Stimulated activated CD8-positive, alpha-beta memory T cell treated with anti-CD3 and anti-CD28 coated beads, Interleukin-7, amount 100 ng/mL, for 48 hours (primary cell): ENCODE results near the gene DAPK3.

Source experiments
- DNase-seq, 2 donors: peaks; one replicate each; pipeline ENCODE4 v3.0.0-alpha.2; 2020; ENCODE audit warnings: low read depth in 1 of 2; ENCODE audit errors: extremely low read depth in 1 of 2

The DAPK3 gene

DNA sequence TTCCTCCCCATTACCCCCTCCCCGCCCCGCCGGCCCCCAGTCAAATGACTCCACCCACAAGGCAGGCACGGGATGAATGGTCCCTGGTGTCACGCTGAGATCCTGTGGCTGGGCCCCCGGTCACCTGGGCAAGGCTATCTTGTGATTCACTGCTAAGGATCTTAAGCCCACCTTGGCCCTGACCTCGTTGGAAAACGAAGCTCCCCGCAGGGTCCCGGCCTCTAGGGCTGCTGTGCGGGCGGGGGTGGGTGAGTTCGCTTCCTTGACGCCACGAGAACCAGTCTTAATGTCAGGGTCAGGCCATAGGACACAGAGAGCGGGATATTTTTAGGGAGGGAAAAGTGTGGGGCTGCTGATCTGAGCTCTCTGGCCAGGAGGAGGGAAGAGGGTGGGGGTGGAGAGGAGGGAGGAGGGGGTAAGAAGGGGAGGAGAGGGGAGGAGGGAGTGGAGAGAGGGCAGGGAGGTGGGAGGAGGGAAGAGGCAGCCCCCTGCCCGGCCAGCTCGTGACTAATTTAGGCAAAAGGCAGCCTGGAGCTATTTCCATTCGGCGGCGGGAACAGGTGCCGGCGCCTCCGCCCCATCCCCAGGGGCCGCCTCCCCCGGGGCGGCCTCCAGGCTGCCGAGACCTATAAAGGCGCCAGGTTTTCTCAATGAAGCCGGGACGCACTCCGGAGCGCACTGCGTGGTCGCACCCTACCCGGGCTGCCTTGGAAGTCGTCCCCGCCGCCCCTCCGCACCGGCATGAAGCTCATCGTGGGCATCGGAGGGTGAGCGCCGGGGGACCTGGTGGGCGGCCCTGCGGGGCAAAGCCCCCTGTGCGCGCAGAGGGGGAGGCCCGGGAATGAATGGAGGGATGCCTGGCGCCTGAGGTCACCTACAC is 37.7 kb downstream of the DAPK3 start, which contains the start of gene NMRK2:
Gene NMRK2, plus strand, starts transcription at position 139 of the 880 bp plus-strand sequence. Its CDS starts 603 bp downstream, at position 742.
- DNase-seq = no peak

DNA sequence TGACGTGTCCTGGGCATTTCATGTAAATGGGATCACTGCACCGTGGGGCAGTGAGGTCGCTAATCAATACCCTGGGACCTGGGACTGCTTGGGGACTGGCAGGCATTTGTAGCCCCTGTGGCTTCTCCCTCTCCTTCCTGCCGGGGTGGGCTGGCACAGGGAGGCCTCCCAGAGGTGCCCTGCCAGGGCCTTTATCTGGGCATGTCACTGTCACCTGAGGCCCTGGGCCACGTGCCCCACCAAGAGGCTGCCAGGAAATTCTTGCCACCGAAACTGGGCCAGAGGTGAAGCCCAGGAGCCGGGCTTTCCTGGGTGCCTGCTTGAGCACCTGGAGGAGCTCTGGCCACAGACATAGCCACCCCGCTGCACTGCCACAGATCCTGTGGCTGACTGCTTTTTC is 39.9 kb downstream of the DAPK3 start:
- no peak for DNase-seq

GRCh38 chr19:3923912-3924311 is 47.0 kb downstream of the DAPK3 start:
- no peak for DNase-seq

DNA sequence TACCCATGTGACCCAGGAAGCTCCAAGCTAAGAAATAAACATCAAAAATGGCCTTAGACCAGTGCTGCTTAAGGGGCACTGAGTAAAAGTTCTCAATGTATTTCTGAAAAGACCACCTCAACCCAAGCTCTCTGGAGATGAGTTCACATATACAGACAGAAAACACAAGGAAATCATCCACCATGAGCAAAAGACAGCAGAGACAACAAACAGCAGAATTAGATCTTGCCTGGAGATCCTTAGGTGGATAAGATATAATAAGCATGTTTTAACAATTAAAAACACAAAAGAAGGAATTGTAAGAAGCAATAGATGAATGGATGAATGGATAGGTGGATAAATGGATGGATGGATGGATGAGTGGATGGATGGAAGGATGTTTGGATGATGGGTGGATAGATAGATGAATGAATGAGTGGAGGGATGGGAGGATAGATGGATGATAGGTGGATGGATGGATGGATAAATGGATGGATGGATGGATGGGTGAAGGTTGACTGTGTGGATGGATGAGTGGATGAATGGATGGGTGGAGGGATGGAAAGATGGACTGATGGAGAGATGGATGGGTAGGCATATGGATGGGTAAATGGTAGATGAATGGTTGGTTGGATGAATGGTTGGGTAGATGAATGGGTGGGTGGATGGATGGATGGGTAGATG is 47.7 kb downstream of the DAPK3 start:
- DNase-seq = no peak

DNA sequence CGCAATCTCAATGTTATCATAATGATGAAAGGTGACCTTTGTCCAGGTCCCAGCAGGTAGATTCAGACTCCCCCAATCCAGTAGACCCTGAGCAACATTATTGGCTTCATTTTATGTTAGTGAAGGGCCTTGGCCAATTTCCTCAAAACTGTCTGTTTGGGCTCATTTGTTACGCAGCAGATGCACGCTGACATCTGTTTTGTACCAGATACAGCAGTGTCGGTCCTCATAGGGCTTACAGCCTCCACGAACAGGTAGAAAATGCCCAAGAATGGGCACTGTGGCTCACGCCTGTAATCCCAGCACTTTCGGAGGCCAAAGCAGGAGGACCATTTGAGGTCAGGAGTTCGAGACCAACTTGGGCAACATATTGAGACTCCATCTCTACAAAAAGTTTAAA is 51.1 kb downstream of the DAPK3 start:
- DNase-seq = no peak

DNA sequence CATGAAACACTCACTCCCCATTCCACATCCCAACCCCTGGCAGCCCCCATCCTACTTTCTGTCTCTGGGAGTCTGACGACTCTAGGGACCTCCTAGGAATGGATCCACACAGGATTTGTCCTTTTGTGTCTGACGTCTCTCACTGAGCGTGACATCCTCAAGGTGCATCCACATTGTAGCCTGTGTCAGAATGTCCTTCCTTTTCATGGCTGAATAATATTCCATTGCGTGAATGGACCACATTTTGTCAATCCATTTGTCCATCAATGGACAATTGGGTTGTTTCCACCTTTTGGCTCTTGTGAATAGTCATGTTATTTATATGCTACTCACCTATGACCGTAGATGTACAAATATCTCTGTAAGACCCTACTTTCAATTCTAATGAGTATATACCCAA is 54.9 kb downstream of the DAPK3 start:
- DNase-seq = no peak

GRCh38 chr19:3914199-3914598 is 56.7 kb downstream of the DAPK3 start:
- DNase-seq = no peak

- DNase-seq = no peak
Observed at GRCh38 chr19:3910105-3910504, 60.8 kb downstream of the DAPK3 start.
